HG03103 (cell line): ENCODE data around the gene RBL1.
"Not testable (repeated sequence)": the region's sequence is repeated elsewhere in the genome, so short reads cannot be mapped to it uniquely, and the experiment has no call there.

Experiments used
- ATAC-seq: cut with Tn5 transposase; IDR thresholded peaks from one replicate; pipeline ENCODE4 v1.9.1; 2021; ENCODE audit warnings: low read depth; ENCODE audit not compliant: unreplicated experiment

Gene RBL1

DNA sequence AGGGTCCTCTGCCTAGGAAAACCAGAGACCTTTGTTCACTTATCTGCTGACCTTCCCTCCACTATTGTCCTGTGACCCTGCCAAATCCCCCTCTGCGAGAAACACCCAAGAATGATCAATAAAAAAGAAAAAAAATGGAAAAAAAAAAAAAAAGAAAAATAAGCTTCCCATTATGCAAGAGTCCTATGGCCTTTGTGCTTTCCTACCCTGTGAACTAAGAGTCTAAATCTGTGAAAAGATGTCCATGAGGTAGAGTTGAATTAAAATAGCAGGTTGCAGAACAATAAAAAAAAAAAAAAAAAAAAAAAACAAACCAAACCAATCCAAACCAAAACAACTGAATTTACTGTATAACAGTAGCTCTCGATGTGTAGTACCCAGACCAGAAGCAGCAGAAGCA lies 94.2 kb downstream of the RBL1 start:
- not testable (repeated sequence) for ATAC-seq

DNA sequence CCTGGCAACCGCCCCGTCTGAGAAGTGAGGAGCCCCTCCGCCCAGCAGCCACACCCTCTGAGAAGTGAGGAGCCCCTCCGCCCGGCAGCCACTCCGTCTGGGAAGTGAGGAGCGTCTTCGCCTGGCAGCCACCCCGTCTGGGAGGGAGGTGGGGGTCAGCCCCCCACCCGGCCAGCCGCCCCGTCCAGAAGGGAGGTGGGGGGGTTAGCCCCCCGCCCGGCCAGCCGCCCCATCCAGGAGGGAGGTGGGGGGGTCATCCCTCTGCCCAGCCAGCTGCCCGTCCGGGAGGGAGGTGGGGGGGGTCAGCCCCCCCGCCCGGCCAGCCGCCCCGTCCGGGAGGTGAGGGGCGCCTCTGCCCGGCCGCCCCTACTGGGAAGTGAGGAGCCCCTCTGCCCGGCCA lies 95.6 kb downstream of the RBL1 start:
- not testable (repeated sequence) for ATAC-seq

DNA sequence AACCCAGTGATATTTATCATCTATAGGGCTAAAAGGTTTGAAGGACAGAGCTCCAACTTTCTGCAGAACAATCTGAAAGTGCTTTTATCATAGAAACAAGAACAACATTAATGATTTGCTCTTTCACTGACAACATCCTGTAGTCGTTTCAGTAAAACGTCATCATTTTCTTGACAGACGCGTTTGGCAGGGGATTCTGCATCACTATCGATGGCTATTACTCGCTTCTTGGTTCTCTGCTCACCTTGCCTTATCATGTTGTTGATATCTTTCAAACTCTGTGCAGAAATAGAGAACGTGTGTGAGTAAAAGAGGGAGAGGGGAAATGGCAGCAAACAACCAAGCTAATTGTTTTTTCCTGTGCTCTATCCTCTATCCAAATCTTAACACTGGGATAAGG lies 97.1 kb downstream of the RBL1 start:
- ATAC-seq = no peak

DNA sequence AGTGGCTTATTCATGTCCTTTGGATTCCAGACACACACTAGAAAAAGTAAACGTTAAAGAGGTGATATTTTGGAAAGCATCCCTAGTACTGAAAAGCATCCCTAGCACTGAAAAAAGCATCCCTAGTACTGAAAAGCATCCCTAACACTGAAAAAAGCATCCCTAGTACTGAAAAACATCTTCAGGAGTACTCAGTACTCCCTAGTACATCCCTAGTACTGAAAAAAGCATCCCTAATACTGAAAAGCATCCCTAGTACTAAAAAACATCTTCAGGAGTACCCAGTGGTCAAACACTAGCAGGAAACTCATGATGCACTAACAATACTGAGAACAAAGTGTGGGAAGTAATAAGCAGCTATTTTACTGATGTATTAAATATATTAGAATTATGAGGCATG lies 98.7 kb downstream of the RBL1 start:
- no peak for ATAC-seq

DNA sequence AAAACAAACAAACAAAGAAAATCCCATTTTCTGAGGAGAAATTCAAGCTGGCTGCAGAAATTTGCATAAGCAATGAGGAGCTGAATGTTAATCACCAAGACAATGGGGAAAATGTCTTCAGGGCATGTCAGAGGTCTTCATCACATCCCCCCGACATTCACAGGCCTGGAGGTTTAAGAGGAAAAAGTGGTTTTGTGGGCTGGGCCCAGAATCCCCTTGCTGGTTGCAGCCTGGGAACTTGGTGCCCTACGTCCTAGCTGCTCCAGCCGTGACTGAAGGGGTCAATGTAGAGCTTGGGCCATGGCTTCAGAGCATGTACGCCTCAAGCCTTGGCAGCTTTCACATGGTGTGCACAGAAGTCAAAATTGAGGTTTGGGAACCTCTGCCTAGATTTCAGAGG lies 101.6 kb downstream of the RBL1 start:
- ATAC-seq = not testable (repeated sequence)

DNA sequence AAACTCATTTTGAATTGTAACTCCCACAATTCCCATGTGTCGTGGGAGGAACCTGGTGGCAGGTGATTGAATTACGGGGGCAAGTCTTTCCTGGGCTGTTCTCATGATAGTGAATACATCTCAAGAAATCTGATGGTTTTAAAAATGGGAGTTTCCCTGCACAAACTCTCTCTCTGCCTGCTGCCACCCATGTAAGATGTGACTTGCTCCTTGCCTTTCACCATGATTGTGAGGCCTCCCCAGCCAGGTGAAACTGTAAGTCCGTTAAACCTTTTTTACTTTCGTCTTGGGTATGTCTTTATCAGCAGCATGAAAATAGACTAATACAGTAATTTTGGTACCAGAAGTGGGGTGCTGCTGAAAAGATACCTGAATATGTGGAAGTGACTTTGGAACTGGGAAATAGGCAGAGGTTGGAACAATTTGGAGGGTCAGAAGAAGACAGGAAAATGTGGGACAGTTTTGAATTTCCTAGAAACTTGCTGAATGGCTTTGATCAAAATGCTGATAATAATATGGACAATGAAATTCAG lies 102.9 kb downstream of the RBL1 start:
- ATAC-seq = no peak

DNA sequence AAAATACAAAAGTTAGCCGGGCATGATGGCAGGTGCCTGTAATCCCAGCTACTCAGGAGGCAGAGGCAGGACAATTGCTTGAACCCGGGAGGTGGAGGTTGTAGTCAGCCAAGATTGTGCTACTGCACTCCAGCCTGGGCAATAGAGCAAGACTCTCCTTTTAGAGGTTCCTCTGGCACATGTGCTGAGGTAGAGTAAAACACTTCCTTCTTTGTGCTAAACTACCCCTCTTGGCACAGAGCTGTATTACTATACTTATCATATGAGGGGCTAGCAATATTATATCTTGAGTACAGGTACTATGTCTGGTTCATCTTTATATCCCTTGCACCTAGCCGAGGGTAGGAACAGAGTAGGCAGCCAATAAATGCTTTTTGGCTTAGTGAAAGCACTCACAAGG lies 104.1 kb downstream of the RBL1 start:
- ATAC-seq = no peak

DNA sequence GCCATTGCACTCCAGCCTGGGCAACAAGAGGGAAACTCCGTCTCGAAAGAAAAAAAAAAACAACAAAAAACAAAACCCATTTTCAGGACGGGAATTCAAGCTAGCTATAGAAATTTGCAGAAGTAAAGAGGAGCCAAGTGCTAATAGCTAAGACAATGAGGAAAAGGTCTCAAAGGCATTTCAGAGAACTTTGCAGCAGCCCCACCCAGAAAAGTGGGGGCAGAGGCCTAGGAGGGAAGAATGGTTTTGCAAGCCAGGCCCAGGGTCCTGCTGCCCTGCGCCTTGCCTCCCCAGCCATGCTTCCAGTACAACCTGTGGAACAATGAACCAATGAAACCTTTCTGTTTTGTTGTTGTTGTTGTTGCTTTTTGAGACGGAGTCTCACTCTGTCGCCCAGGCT lies 106.0 kb downstream of the RBL1 start:
- no peak for ATAC-seq

DNA sequence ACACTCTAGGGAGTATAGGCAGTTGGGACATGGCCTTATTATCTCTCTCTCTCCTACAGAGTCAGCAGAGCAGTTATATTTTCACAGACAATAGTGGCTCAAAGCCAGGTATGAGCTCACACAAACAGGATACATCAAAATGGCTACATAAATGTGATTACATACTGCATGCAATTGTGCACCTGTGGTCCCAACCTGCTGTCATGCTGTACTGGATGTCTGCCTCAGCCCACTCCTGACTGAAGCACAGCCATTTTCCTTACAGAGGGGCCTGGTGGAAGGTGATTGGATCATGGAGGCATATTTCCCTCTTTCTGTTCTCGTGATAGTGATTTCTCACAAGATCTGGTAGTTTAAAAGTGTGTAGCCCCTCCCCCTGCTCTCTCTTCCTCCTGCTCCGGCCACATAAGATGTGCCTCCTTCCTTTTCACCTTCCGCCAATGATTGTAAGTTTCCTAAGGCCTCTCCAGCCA lies 107.3 kb downstream of the RBL1 start:
- ATAC-seq = no peak

DNA sequence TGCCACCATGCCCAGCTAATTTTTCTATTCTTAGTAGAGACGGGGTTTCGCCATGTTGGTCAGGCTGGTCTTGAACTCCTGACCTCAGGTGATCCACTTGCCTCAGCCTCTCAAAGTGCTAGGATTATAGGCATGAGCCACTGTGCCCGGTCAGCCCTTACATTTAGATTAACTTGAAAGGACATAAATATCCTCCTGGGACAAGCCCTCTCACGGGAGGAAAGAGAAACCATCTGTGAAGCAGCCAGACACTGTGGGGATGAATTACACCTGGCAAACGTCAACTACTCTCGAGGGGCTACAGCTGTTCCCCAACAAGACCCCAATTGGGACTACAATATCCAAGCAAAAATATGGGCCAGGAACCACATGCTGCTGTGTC lies 111.5 kb downstream of the RBL1 start:
- ATAC-seq = no peak

DNA sequence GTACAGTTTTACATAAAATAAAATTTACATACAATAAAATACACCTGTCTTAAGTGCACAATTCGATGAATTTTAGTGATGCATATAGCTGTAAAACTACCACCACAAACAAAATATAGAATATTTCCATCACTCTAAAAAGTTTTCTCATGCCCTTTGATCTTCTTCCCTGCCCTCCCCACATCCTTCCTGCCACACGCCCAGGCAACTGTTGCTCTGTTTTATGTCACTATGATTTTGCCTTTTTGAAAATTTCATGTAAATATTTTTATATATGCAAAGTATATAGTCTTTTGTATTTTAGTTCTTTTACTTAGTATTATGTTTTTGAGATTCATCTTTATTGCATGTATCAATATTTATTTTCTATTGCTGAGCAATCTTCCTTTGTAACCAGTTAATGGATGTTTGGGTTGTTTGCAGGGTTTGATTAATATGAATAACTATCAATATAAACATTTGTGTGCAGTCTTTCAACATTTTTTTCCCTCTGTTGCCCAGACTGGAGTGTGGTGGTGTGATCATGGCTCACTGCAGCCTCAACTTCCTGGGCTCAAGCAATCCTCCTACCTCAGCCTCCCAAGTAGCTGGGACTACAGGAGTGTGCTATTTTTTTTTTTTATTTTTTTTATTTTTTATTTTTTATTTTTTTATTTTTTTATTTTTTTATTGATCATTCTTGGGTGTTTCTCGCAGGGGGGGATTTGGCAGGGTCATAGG lies 120.5 kb downstream of the RBL1 start:
- no peak for ATAC-seq

DNA sequence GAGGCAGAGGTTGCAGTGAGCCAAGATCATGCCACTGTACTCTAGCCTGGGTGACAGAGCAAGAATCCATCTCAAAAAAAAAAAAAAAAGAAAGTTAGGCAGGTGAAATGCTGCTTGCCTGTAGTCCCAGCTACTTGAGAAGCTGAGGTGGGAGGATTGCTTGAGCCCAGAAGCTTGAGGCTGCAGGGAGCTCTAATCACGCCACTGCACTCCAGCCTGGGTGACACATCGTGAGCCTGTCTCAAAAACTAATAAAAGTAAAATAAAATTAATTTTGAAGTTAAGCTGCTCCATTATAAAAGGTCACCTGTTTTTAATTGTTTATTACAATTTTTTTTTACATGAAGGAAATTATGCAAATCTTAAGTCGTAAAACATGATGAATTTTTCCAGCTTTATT lies 121.1 kb downstream of the RBL1 start:
- no peak for ATAC-seq

DNA sequence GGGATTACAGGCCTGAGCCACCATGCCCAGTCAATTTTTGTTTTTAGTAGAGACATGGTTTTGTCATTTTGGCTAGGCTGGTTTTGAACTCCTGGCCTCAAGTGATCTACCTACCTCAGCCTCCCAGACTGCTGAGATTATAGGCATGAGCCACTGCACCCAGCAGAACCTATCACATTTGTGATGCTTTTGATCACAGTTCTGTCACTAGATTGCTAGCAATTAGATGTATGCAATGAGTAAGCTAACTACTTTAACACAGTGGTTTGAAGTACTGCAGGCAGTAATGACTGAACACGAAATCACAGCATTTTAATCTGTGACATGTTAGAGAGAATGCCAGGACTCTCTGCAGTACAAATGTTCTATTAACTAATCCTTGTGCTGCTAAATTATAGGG lies 124.7 kb downstream of the RBL1 start:
- no peak for ATAC-seq

DNA sequence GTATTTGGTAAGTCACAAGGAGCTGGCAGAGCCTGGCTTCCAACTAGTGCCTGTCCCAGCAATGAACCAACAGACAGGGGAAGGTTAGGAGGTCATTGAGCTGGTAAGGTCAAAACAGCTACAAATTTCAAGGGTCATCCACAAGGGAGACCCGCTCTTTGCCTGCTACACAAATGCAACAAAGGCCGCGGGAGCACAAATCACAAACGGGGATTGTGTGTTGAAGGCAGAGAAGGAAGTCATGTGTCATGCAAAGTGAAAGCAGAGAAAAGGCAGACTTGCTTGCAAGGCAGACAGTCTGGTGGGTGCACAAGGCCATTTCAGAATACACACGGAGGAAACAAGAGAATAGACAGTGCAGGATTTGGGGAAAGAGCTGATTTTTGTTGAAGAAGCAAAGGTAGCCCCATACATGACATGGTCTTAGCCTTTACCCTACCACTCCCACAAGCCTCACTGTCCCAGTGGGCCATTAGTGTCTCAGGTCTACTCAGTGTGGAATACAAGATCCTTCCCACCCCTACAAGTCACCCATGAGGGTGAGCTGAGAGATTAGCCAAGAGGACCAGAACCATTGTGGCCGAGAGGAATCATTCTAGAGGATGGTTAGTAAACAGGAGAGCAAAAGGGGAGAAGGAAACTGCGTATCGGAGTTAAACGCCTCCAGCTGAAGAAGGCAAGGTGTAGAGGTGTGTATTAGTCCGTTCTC lies 126.2 kb downstream of the RBL1 start:
- ATAC-seq = no peak

DNA sequence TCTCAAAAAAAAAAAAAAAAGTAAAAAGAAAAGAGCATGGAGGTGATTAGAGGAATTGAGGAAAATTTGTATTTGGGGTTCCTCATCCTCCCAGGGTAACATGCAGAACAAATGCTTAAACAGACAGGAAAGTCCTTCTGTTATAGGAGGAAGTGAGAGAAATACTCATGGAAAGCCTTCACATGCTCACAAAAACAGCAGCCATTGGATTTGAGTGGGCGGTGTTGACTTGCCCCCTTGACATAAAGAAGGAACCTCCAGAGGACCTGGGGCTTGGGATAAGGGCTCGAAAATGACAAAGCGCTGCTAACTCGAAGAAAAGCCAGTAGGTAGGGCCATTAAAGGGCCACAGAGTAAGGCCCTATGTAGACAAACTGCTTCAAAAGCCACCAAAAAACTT lies 126.7 kb downstream of the RBL1 start:
- ATAC-seq = no peak

DNA sequence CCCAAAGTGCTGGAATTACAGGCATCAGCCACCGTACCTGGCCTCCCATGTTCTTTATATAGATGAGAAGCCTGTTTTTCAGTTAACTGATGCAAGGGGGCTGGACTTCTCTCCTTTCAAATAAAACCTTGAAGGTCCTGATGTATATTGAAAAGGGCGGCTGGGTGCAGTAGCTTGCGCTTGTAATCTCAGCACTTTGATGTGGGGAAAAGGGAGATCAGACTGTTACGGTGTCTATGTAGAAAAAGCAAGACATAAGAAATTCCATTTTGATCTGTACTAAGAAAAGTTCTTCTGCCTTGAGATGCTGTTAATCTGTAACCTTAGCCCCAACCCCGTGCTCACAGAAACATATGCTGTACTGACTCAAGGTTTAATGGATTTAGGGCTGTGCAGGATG lies 128.2 kb downstream of the RBL1 start:
- ATAC-seq = no peak

DNA sequence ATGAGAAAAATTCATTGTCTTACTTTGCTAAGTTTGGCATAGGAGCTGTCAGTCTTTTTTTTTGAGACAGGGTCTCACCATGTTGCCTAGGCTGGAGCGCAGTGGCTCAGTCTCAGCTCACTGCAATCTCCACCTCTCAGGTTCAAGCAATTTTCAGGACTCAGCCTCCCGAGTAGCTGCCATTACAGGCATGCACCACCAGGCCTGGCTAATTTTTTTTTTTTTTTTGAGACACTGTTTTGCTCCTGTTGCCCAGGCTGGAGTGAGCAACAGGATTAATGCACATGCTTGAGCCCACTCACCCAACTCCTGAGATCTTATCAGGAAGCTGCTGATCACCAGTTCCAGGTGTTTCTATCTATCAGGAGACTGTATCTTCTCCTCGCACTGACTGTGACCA lies 128.8 kb downstream of the RBL1 start:
- not testable (repeated sequence) for ATAC-seq

DNA sequence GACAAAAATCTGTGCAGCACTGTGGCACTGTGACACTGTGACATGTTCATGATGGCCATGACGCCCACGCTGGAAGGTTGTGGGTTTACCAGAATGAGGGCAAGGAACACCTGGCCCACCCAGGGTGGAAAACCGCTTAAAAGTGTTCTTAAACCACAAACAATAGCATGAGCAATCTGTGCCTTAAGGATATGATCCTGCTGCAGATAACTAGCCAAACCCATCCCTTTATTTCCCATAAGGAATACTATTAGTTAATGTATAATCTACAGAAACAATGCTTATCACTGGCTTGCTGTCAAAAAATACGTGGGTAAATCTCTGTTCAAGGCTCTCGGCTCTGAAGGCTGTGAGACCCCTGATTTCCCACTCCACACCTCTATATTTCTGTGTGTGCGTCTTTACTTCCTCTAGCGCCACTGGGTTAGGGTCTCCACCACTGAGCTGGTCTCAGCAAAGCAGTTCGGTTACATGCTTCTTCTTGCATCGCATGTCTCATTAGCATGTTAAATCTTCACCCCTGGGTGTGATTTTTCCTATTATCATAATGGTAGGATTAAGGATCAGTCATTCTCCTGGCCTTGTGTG lies 133.3 kb downstream of the RBL1 start:
- ATAC-seq = not testable (repeated sequence)

DNA sequence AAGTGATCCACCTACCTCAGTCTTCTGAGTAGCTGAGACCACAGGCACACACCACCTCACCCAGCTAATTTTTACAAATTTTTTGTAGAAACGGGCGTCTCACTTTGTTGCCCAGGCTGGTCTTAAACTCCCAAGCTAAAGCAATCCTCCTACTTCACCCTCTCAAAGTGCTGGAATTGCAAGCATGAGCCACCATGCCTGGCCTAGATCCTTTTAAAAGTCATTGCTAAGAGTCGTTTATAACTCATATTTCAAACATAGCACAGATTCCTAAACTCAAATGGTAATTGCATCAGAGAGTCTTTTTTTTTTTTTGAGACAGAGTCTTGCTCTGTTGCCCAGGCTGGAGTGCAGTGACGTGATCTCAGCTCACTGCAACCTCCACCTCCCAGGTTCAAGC lies 136.6 kb downstream of the RBL1 start:
- no peak for ATAC-seq

DNA sequence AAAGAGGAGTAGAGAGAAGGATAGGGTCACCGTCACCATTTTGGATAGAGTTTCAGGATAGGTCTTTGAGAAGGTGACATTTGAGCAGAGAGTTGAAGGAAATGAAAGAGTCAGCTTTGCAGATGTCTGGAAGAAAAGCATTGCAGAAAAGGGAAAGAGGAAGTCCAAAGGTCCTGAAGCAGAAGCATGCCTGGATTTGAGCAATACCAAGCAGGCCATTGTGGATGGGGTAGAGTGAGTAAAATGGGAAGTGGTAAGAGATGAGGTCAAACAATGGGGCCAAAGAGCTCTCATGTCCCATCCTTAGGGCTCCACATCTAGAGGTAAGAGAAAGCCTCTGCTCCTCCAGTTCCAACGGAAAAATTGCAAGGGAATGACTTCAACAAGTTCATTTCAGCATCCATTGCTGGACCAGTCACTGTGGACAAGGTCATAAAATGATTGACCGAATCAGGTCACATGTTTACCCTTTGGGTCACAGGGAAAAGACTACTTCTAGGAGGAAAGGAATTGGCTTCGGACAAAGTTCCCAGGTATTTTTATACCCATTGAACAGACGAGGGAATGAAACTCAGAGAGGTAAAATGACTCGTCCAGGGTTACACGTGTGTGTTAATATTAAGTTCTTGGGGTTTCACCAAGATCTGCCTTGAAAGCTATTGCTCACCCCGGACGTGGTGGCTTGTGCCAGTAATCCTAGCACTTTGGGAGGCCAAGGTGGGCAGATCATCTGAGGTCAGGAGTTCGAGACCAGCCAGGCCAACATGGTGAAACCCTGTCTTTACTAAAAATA lies 137.7 kb downstream of the RBL1 start:
- ATAC-seq = no peak

DNA sequence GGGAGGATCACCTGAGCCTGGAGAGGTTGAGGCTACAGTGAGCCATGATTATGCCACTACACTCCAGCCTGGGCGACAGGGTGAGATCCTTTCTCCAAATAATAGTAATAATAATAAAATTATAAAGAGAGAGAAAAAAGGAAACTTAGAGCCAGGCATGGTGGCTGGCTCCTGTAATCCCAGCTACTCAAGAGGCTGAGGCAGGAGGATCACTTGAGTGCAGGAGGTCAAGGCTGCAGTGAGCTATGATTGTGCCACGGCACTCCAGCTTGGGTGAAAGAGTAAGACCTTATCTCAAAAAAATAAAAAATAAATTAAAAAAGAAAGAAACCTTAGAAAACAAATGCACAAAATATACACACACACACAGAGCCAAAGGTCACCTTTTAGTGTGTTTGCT lies 139.1 kb downstream of the RBL1 start:
- ATAC-seq = no peak
